Caco-2 (cell line): ENCODE measurements around the gene ZC3H6. TPM values are rescaled to one million over a fixed set of nuclear protein-coding genes. Genes with fewer than 3 reads are reported as not detected.

ENCODE experiments used
- BruUV-seq: library from RNA; stranded (reverse); fragments of 400-500 nt; replicated peaks from 2 replicates; lab custom pipeline; 2021; lab: Mats Ljungman, UMichigan
- CTCF ChIA-PET: fragments of 300-600 bp; sonication (Branson Sonifier 250); formaldehyde crosslinking; loops from one replicate; lab custom pipeline; 2022; ENCODE audit warnings: antibody characterized with exemption; lab: Charles Lee
- POLR2A ChIA-PET: fragments of 300-600 bp; sonication (Branson Sonifier 250); formaldehyde crosslinking; loops from one replicate; lab custom pipeline; 2022; ENCODE audit warnings: antibody characterized with exemption; lab: Charles Lee
- DNase-seq, 2 experiments: peaks; one replicate each; pipeline versions ENCODE4 v3.0.0 to v3.0.0-alpha.2; 2020 to 2022
- H3K27me3 ChIP-seq: replicated peaks from 2 replicates; pipeline ENCODE4 v1.6.0; 2011; ENCODE audit warnings: low read length; ENCODE audit not compliant: control insufficient read depth, insufficient read depth
- H3K36me3 ChIP-seq: 2 replicates; pipeline ENCODE4 v1.5.1; 2011; ENCODE audit warnings: low read length; ENCODE audit not compliant: control insufficient read depth, insufficient read depth
- H3K4me1 ChIP-seq: fragments of 250-450 bp; sonication (Bioruptor Pico); 2 replicates; pipeline ENCODE4 v1.5.1; 2020; ENCODE audit warnings: mild to moderate bottlenecking
- H3K4me3 ChIP-seq: 2 replicates; pipeline ENCODE4 v1.5.1; 2011; ENCODE audit warnings: low read depth, mild to moderate bottlenecking, control low read depth, low read length
- H3K9me3 ChIP-seq: fragments of 250-450 bp; sonication (Bioruptor Pico); 2 replicates; pipeline ENCODE4 v1.5.1; 2020; ENCODE audit warnings: mild to moderate bottlenecking, moderate library complexity
- H3K27ac Mint-ChIP-seq: one replicate; pipeline ENCODE4 v1.8.0; 2022; ENCODE audit warnings: mixed read lengths; ENCODE audit not compliant: unreplicated experiment
- H3K27me3 Mint-ChIP-seq: one replicate; pipeline ENCODE4 v1.8.0; 2022; ENCODE audit warnings: mixed read lengths; ENCODE audit not compliant: insufficient read depth, unreplicated experiment
- H3K36me3 Mint-ChIP-seq: one replicate; pipeline ENCODE4 v1.8.0; 2022; ENCODE audit warnings: mild to moderate bottlenecking, mixed read lengths; ENCODE audit not compliant: insufficient read depth, unreplicated experiment
- H3K4me1 Mint-ChIP-seq: one replicate; pipeline ENCODE4 v1.8.0; 2022; ENCODE audit warnings: low read depth, mixed read lengths; ENCODE audit not compliant: unreplicated experiment
- H3K4me3 Mint-ChIP-seq: one replicate; pipeline ENCODE4 v1.8.0; 2022; ENCODE audit warnings: mild to moderate bottlenecking, moderate library complexity, mixed read lengths; ENCODE audit not compliant: unreplicated experiment
- H3K9me3 Mint-ChIP-seq: one replicate; pipeline ENCODE4 v1.8.0; 2022; ENCODE audit warnings: mixed read lengths; ENCODE audit not compliant: unreplicated experiment
- intact Hi-C: fragments of 100-400 bp; cut with micrococcal nuclease; formaldehyde crosslinking; loops from one replicate; pipeline ENCODE4 v1.10.0; 2022; ENCODE audit not compliant: unreplicated experiment
- total RNA-seq: library from RNA; stranded (reverse); gene quantifications from 2 replicates; pipeline ENCODE4 v1.2.3, GENCODE V29; 2022
- TF ChIP-seq, protein P1 (sequence below), 2 experiments: fragments of 200-600 bp in 1 of 2; IDR thresholded peaks; 1 replicate in 1 of 2; 2 replicates in 1 of 2; pipeline versions ENCODE4 v1.5.1 to v1.8.0; 2011 to 2022; ENCODE audit warnings: antibody characterized with exemption in 1 of 2, control low read depth in 1 of 2, inconsistent platforms in 1 of 2, low read depth in 1 of 2, low read length in 1 of 2, mild to moderate bottlenecking in 1 of 2, moderate library complexity in 1 of 2; ENCODE audit not compliant: insufficient read depth in 1 of 2, severe bottlenecking in 1 of 2, unreplicated experiment in 1 of 2

ZC3H6 gene
- total RNA-seq, 1 experiment from 2014 or later = 1.9 TPM

DNA sequence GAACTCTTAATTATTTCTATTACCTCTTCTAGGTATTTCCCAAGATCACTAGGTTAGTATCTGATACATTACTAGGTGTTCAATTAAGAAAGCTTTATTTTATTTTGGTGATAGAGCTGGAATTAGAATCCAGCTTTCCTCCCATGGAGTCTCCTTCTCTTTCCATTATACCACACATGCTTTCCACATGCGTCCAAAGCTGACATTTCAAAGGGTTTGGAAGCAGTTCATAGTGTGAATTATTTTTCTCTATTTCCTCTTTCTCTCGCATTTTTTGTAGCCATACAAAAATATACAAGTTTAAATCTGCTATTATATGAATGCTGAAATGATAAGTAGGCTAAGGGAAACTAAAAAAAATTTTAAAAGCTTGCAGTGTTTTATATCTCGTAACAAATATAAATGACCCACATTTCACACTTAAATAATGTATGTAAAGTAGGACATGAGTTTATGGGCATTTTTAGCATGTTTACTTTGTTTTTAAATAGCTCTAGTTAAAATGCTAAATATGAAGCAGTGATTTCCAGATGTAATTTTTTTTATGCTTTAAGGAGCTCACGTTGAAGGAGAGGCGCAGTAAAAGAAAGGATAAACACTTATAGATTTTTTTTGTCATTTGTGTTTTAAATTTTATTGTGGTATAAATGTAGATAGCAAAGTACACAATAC, 20.1 kb downstream of the ZC3H6 start:
- peaks cover 13% of the 10 kb centered on the region for H3K9me3 Mint-ChIP-seq
- ChIA-PET POLR2A (no interaction called here), CTCF (no interaction called here)
- Histone ChIP-seq H3K4me3 (no peak overlapping the region), H3K36me3 (no peaks in the 10 kb centered on the region), H3K4me1 (peaks cover 30% of the 10 kb centered on the region), H3K27me3 (no peaks in the 10 kb centered on the region), H3K9me3 (no peaks in the 10 kb centered on the region; the same call in 1 of the 2 replicates)
- intact Hi-C loops = no loop called here
- BruUV-seq = no TSS peak
- H3K36me3 Mint-ChIP-seq = no peaks in the 10 kb centered on the region
- no peak overlapping the region for H3K4me3 Mint-ChIP-seq
- H3K4me1 Mint-ChIP-seq = peaks cover 36% of the 10 kb centered on the region
- no peak for DNase-seq
- no peak overlapping the region for H3K27ac Mint-ChIP-seq
- no peaks in the 10 kb centered on the region for H3K27me3 Mint-ChIP-seq
- TF ChIP-seq, protein P1, sequence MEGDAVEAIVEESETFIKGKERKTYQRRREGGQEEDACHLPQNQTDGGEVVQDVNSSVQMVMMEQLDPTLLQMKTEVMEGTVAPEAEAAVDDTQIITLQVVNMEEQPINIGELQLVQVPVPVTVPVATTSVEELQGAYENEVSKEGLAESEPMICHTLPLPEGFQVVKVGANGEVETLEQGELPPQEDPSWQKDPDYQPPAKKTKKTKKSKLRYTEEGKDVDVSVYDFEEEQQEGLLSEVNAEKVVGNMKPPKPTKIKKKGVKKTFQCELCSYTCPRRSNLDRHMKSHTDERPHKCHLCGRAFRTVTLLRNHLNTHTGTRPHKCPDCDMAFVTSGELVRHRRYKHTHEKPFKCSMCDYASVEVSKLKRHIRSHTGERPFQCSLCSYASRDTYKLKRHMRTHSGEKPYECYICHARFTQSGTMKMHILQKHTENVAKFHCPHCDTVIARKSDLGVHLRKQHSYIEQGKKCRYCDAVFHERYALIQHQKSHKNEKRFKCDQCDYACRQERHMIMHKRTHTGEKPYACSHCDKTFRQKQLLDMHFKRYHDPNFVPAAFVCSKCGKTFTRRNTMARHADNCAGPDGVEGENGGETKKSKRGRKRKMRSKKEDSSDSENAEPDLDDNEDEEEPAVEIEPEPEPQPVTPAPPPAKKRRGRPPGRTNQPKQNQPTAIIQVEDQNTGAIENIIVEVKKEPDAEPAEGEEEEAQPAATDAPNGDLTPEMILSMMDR (IDR thresholded peaks at IDR 0.05; ENCODE audit: insufficient read depth in 1 of 2, low read depth in 1 of 2, low read length in 1 of 2, severe bottlenecking in 1 of 2, unreplicated experiment in 1 of 2) = no peak

- Histone ChIP-seq H3K36me3 (no peaks in the 10 kb centered on the region), H3K4me1 (peaks cover 38% of the 10 kb centered on the region), H3K4me3 (no peak overlapping the region), H3K27me3 (no peaks in the 10 kb centered on the region), H3K9me3 (no peaks in the 10 kb centered on the region; the same call in 1 of the 2 replicates)
- Mint-ChIP-seq H3K27ac (no peak overlapping the region), H3K36me3 (no peaks in the 10 kb centered on the region), H3K4me3 (no peak overlapping the region), H3K27me3 (no peaks in the 10 kb centered on the region), H3K4me1 (peaks cover 45% of the 10 kb centered on the region), H3K9me3 (peaks cover 14% of the 10 kb centered on the region)
- ChIA-PET CTCF (no interaction called here), POLR2A (no interaction called here)
- intact Hi-C loops = no loop called here
- BruUV-seq = no TSS peak
- no peak for DNase-seq
- TF ChIP-seq, protein P1 (IDR thresholded peaks at IDR 0.05; ENCODE audit: insufficient read depth in 1 of 2, low read depth in 1 of 2, low read length in 1 of 2, severe bottlenecking in 1 of 2, unreplicated experiment in 1 of 2) = no peak
Measured at GRCh38 chr2:112296407-112296806, 21.0 kb downstream of the ZC3H6 start.

DNA sequence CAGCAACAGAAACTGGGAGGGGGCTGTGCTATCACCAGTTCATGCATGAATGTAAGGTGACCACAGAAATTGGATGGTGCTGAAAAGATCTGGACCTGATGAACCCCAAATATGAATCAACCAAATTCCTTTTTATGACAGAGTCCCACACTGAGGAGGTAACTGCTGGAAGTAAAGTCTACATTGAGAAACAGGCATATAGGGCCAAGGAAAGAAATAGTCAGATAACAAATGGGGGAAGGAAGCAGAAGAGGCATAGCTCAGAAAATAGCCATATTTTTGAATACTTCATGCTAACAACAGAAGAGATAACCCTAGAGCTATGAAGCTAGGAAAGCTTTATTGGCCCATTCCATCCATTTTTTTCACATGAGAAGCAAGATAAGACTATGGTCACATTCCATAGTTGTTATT, 25.8 kb downstream of the ZC3H6 start:
- BruUV-seq = no TSS peak
- no peaks in the 10 kb centered on the region for H3K36me3 ChIP-seq
- peak overlapping the region; percentile 25 for H3K4me3 Mint-ChIP-seq
- TF ChIP-seq, protein P1 (IDR thresholded peaks at IDR 0.05; ENCODE audit: insufficient read depth in 1 of 2, low read depth in 1 of 2, low read length in 1 of 2, severe bottlenecking in 1 of 2, unreplicated experiment in 1 of 2) = no peak
- DNase-seq = peak; percentile 44 to 56
- CTCF ChIA-PET = interaction anchor here (0.9 kb wide), 1 partner anchor 182 kb away, joined by 3 read pairs; no protein-coding TSS in a partner anchor
- peaks cover 9% of the 10 kb centered on the region; the same call in 1 of the 2 replicates for H3K9me3 ChIP-seq
- H3K27ac Mint-ChIP-seq = peak overlapping the region; percentile 48
- POLR2A ChIA-PET = interaction anchor here (0.6 to 0.9 kb wide), 2 partner anchors 46 to 344 kb away, joined by 3 read pairs; partner anchors contain the start of genes SLC20A1 and ZC3H8
- intact Hi-C loops = loop anchor here (1.0 kb wide), 1 partner anchor 26 kb away; the partner anchor contains the start of gene ZC3H6
- peaks cover 43% of the 10 kb centered on the region for H3K4me1 Mint-ChIP-seq
- H3K27me3 ChIP-seq = no peaks in the 10 kb centered on the region
- peaks cover 28% of the 10 kb centered on the region for H3K9me3 Mint-ChIP-seq
- H3K36me3 Mint-ChIP-seq = no peaks in the 10 kb centered on the region
- peaks cover 33% of the 10 kb centered on the region for H3K4me1 ChIP-seq
- no peaks in the 10 kb centered on the region for H3K27me3 Mint-ChIP-seq
- H3K4me3 ChIP-seq = no peak overlapping the region
